NAMALWA (cell line): ENCODE data around the gene PFAS.
A peak's percentile ranks its signal among the peaks of the same experiment; 100 is the strongest.
"Not testable (repeated sequence)": the region's sequence is repeated elsewhere in the genome, so short reads cannot be mapped to it uniquely, and the experiment has no call there.

Experiments used
- DNase-seq: peaks from one replicate; pipeline ENCODE4 v3.0.0-alpha.2; 2015; ENCODE audit warnings: low spot score

PFAS gene

GRCh38 chr17:8225813-8226535, 23.1 kb upstream of the PFAS start:
- DNase-seq, result peak; percentile 11

- no peak for DNase-seq
These were observed 22.4 kb upstream of the PFAS start for GRCh38 chr17:8226536-8227237.

DNA sequence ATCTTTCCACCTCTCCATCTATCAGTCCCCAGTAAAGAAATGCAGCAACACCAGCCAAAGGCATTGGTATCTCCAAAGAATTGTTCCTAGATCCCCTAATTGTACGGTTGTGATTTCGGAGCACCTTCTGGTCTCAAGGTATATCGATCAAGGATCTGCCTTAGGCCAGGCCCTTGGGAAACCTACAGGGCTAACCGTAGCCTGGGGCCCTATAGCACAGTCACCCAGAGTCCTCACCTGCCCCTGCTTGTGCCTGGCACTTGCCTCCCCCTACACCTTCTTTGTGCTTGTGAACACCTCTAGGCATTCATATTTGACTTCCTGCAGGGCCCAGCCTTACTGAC, 21.9 kb upstream of the PFAS start:
- DNase-seq, result no peak

GRCh38 chr17:8231701-8232100, 17.4 kb upstream of the PFAS start:
- no peak for DNase-seq

DNA sequence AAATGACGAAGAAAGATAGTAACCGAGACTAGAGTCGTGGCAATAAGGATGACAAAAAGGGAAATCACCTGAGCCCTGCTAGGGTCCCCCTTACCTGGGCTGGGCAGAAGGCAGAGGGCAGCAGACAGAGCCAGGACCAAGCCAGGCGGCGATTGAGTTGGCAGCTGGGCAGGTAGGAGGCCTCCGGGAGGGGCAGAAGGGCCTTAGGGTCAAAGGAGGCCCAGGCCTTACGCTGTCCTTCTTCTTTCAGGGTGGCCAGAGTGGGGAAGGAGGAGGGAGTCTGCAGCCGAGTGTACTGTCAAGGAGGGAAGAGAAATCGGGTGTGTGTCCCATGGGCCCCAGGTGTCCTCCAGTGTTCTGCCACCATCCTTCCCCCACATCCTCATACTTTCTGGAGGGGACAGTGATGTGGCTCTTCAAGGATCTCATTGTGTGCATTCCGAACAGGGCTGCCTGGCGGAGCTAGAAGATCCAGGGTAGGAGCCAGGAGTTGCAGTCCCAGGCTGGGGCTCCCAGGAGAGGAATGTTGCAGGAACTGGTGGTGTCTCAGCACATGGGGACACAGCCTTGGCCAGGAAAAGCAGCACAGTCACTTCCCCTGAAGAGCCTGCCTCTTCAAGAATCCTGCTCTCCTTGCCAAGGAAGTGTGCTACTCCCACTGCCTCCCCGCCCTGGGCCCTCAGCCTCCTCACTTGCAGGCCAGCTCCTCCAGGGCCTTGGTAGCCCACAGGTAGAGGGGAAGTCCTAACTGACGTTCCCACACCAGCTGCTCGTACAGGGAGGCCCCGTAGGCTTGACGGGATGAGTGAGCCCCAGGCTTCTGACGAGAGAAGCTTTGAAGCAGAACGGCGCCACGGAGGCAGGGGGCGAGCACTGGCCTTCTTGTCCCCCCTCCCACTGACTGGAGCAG, 14.5 kb upstream of the PFAS start:
- no peak for DNase-seq

- no peak for DNase-seq
These were observed 13.4 kb upstream of the PFAS start for GRCh38 chr17:8235676-8236075.

DNA sequence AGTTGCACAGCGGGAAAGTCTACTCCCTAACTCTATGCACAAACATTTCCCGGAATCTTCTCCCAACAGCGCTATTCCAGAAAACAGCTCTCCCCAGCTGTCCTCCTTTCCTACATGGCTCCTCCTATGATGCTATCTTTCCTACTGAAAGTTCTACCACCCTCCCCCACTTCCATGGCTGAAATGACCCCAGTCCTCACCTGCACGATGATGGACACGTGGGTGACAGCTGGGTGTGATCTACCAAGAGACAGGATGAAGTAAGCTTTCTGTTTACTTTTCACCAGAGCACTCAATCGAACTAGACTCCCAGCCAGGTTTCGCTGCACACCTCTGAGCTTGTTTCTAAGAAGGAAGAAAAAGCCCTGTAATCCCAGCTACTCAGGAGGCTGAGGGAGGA, 11.9 kb upstream of the PFAS start:
- no peak for DNase-seq

- DNase-seq, result no peak
These were observed 11.2 kb upstream of the PFAS start for GRCh38 chr17:8237886-8238285.

GRCh38 chr17:8243827-8244226, 5.3 kb upstream of the PFAS start:
- DNase-seq, result peak; percentile 14

DNA sequence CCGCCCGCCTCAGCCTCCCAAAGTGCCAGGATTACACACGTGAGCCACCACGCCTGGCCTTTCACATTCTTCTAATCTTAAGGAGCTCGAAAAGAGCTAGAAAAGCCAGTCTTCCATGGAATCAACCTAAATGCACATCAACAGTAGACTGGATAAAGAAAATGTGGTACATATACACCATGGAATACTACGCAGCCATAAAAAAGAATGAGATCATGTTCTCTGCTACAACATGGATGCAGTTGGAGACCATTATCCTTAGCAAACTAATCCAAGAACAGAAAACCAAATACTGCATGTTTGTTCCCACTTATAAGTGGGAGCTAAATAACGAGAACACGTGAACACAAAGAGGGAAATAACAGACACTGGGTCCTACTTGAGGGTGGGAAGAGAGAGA, 4.3 kb upstream of the PFAS start:
- DNase-seq, result no peak

DNA sequence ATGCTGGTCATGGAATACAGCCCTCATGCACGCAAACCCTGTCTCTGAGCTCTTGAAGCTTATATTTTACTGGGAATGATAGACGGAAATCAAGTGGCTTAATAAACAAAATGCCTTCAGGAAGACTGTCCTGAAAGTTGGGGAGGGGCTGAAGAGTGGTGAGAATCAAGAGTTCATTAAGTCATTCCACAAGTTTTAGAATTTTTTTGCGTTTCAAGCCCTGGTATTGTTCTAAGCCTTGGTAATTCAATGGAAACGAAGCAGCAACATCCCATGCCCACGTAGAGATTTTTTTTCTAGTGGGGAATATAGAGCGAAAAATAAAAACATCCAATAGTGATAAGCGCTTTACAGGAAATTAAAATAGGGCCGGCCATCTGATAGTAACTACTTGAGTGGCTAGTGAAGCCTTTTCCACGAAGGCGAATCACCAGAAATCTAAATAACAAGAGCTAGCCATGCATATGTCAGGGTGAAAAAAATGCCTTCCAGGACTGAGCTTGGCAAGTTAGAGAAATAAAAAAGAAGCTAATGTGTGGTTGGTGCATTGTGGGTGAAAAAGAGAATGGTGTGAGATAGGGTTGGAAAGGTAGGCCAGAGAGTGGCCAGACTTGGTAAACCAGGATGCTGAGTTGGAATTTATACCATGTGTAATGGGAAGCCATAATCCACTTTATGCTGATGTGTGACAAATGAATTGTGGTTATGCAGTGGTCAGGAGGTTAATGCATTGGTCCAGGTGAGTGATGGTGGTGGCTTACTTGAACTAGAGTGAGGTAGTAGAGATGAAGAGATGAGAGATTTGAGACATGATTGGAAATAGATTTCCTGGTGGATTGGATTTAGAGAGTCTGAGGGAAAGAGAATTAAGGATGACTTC, 772 bp downstream of the PFAS start:
- peak; percentile 14 for DNase-seq

DNA sequence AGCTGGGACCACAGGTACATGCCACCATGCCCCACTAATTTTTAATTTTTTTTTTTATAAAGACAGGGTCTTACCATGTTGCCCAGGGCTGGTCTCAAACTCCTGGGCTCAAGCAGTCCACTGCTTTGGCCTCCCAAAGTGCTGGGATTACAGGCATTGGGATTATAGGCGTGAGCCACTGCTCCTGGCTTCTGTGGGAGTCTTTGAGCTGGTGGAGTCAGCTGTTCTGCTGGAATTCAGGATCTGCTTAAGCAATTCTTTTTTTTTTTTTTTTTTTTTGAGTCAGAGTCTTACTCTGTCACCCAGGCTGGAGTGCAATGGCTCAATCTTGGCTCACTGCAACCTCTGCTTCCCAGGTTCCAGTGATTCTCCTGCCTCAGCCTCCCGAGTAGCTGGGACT, 2.3 kb downstream of the PFAS start:
- not testable (repeated sequence) for DNase-seq

DNA sequence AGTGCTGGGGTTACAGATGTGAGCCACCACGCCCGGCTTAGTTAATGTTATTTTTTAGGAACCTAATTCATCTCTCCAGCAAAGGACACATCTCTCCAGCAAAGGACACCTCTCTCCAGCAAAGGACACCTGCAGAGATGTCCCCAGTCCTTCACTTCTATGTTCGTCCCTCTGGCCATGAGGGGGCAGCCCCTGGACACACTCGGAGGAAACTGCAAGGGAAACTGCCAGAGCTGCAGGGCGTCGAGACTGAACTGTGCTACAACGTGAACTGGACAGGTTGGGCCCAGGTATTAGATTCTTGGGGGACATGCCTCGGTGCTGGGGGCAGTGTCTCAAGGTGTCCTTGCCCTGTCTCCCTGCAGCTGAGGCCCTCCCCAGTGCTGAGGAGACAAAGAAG, 4.7 kb downstream of the PFAS start:
- DNase-seq, result no peak

GRCh38 chr17:8254881-8255280, 5.8 kb downstream of the PFAS start:
- DNase-seq, result no peak

DNA sequence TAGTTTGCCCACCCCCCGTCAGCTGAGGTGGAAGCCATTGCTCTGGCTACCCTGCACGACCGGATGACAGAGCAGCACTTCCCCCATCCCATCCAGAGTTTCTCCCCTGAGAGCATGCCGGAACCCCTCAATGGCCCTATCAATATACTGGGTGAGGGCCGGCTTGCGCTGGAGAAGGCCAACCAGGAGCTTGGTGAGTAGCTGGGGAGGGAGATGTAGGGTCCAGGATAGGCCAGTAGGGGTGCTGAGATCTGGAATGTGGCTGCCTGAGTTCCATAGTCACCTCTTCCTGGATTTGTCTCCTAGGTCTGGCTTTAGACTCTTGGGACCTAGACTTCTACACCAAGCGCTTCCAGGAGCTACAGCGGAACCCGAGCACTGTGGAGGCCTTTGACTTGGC, 6.4 kb downstream of the PFAS start:
- no peak for DNase-seq

DNA sequence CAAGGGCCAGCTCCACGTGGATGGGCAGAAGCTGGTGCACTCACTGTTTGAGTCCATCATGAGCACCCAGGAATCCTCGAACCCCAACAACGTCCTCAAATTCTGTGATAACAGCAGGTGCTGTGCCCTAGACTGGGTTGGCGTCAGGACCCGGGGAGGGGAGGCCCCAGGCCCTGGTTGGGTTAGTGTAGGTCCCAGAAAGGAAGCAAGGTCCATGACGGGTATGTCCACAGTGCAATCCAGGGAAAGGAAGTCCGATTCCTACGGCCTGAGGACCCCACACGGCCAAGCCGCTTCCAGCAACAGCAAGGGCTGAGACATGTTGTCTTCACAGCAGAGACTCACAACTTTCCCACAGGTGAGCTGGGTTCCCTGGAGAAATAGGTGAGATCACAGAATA, 7.2 kb downstream of the PFAS start:
- no peak for DNase-seq

DNA sequence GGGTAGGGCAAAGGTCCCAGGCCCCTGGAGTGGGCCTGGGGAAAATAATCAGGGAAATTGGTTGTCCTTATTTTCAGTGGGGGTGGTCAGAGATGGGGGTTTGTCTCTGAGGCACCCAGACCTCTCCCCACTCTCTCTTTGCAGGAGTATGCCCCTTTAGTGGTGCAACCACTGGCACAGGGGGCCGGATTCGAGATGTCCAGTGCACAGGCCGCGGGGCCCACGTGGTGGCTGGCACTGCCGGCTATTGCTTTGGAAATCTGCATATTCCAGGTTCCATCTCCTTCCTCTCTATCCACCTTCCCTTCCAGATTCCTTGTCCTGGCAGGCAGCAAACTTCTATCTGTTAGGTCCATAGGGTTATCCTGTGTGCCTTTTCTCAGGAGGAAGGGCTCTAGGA, 7.6 kb downstream of the PFAS start:
- DNase-seq, result no peak

GRCh38 chr17:8257801-8258200, 8.7 kb downstream of the PFAS start:
- no peak for DNase-seq

- DNase-seq, result no peak
These were observed 15.2 kb downstream of the PFAS start for GRCh38 chr17:8264320-8264719.

- no peak for DNase-seq
These were observed 15.9 kb downstream of the PFAS start for GRCh38 chr17:8264836-8265542.
